ENCODE data around the gene VEZF1.

VEZF1 gene

GRCh38 chr17:57999496-58000017 is 11.5 kb upstream of the VEZF1 start:
- DNase-seq (ENCODE audit: low read depth in 3 of 3): no peak

- no peak for DNase-seq (ENCODE audit: low read depth in 3 of 3)
These were observed 11.0 kb upstream of the VEZF1 start for GRCh38 chr17:57999010-57999495.

GRCh38 chr17:57997085-57997809 is 9.2 kb upstream of the VEZF1 start:
- DNase-seq (ENCODE audit: low read depth in 3 of 3): no peak

GRCh38 chr17:57995076-57995956 is 7.3 kb upstream of the VEZF1 start:
- peak in 2 of 3 experiments; percentile 31 to 34 for DNase-seq (ENCODE audit: low read depth in 3 of 3)

GRCh38 chr17:57994436-57994835 is 6.4 kb upstream of the VEZF1 start:
- DNase-seq (ENCODE audit: low read depth in 3 of 3): no peak

GRCh38 chr17:57993471-57994365 is 5.7 kb upstream of the VEZF1 start:
- no peak for DNase-seq (ENCODE audit: low read depth in 3 of 3)

- no peak for DNase-seq (ENCODE audit: low read depth in 3 of 3)
These were observed 3.5 kb upstream of the VEZF1 start for GRCh38 chr17:57991537-57991936.

- DNase-seq (ENCODE audit: low read depth in 3 of 3): no peak
These were observed 2.0 kb upstream of the VEZF1 start for GRCh38 chr17:57990037-57990436.

GRCh38 chr17:57988301-57989250 is 522 bp upstream of the VEZF1 start:
- DNase-seq (ENCODE audit: low read depth in 3 of 3): peak in 2 of 3 experiments; percentile 41 to 67

- peak in 2 of 3 experiments; percentile 5 to 11 for DNase-seq (ENCODE audit: low read depth in 3 of 3)
These were observed 1.0 kb downstream of the VEZF1 start for GRCh38 chr17:57986841-57987580.

GRCh38 chr17:57985675-57985974 is 2.4 kb downstream of the VEZF1 start:
- DNase-seq (ENCODE audit: low read depth in 3 of 3): no peak

- no peak for DNase-seq (ENCODE audit: low read depth in 3 of 3)
These were observed 2.9 kb downstream of the VEZF1 start for GRCh38 chr17:57984936-57985674.

- DNase-seq (ENCODE audit: low read depth in 3 of 3): no peak
These were observed 3.7 kb downstream of the VEZF1 start for GRCh38 chr17:57984261-57984890.

GRCh38 chr17:57983446-57983845 is 4.6 kb downstream of the VEZF1 start:
- DNase-seq (ENCODE audit: low read depth in 3 of 3): no peak

GRCh38 chr17:57982452-57983170 is 5.4 kb downstream of the VEZF1 start:
- DNase-seq (ENCODE audit: low read depth in 3 of 3): no peak

GRCh38 chr17:57980522-57980921 is 7.5 kb downstream of the VEZF1 start:
- no peak for DNase-seq (ENCODE audit: low read depth in 3 of 3)

- no peak for DNase-seq (ENCODE audit: low read depth in 3 of 3)
These were observed 9.0 kb downstream of the VEZF1 start for GRCh38 chr17:57979076-57979475.

- no peak for DNase-seq (ENCODE audit: low read depth in 3 of 3)
These were observed 11.5 kb downstream of the VEZF1 start for GRCh38 chr17:57976594-57976993.

Data from stimulated activated CD4-positive, alpha-beta T cell treated with anti-CD3 and anti-CD28 coated beads, TNF-alpha, amount 100 ng/mL, for 4 hours (primary cell).